Liver (tissue), 9 donors: ENCODE data around the gene SGF29. TPM values are rescaled to one million over a fixed set of nuclear protein-coding genes. Genes with fewer than 3 reads are reported as not detected.
A peak's percentile ranks its signal among the peaks of the same experiment; 100 is the strongest.
"Not testable (repeated sequence)": the region's sequence is repeated elsewhere in the genome, so short reads cannot be mapped to it uniquely, and the experiment has no call there.

ENCODE experiments used
- DNase-seq: peaks from one replicate; pipeline ENCODE4 v3.0.0-alpha.2; 2017; ENCODE audit warnings: low spot score
- H3K27ac ChIP-seq, 2 donors: one replicate each; pipeline ENCODE4 v1.7.0; 2013; ENCODE audit warnings: inconsistent platforms in 2 of 2, low read length in 2 of 2, control low read depth in 1 of 2, low read depth in 1 of 2, mild to moderate bottlenecking in 1 of 2
- H3K27me3 ChIP-seq, 4 donors: one replicate each; pipeline versions ENCODE4 v1.6.1 to v1.7.0; 2013; ENCODE audit warnings: low read length in 3 of 4, inconsistent platforms in 1 of 4, mild to moderate bottlenecking in 1 of 4, moderate library complexity in 1 of 4; ENCODE audit not compliant: control insufficient read depth in 4 of 4, insufficient read depth in 4 of 4
- H3K36me3 ChIP-seq, 4 donors: one replicate each; pipeline versions ENCODE4 v1.6.1 to v1.7.0; 2013; ENCODE audit warnings: low read length in 3 of 4, mild to moderate bottlenecking in 3 of 4, low read depth in 1 of 4, moderate library complexity in 1 of 4; ENCODE audit not compliant: control insufficient read depth in 4 of 4, insufficient read depth in 3 of 4
- H3K4me1 ChIP-seq, 4 donors: one replicate each; pipeline versions ENCODE4 v1.6.1 to v1.7.0; 2013; ENCODE audit warnings: low read length in 3 of 4, mild to moderate bottlenecking in 3 of 4, moderate library complexity in 1 of 4; ENCODE audit not compliant: control insufficient read depth in 4 of 4, insufficient read depth in 4 of 4
- H3K4me3 ChIP-seq, 3 donors: one replicate each; pipeline versions ENCODE4 v1.6.1 to v1.7.0; 2013; ENCODE audit warnings: low read length in 3 of 3, control low read depth in 1 of 3, low read depth in 1 of 3, mild to moderate bottlenecking in 1 of 3
- H3K9ac ChIP-seq, 2 donors: one replicate each; pipeline ENCODE4 v1.7.0; 2013; ENCODE audit warnings: low read length in 2 of 2, mild to moderate bottlenecking in 2 of 2, moderate library complexity in 2 of 2, control low read depth in 1 of 2, low read depth in 1 of 2
- H3K9me3 ChIP-seq, 4 donors: one replicate each; pipeline versions ENCODE4 v1.6.1 to v1.7.0; 2013; ENCODE audit warnings: low read length in 3 of 4; ENCODE audit not compliant: control insufficient read depth in 4 of 4
- CTCF ChIP-seq: fragments of 150-350 bp; IDR thresholded peaks from 2 replicates; pipeline ENCODE4 v1.5.1; 2017; ENCODE audit warnings: improper control_type of control experiment, low read depth, low read length; ENCODE audit not compliant: missing input control
- JUND ChIP-seq, 2 donors: IDR thresholded peaks; 2 replicates each; pipeline ENCODE4 v1.6.1; 2016; ENCODE audit warnings: antibody characterized with exemption in 2 of 2
- YY1 ChIP-seq: IDR thresholded peaks from 2 replicates; pipeline ENCODE4 v1.6.1; 2016; ENCODE audit warnings: antibody characterized with exemption, mild to moderate bottlenecking
- ZBTB33 ChIP-seq: IDR thresholded peaks from 2 replicates; pipeline ENCODE4 v1.6.1; 2016; ENCODE audit warnings: antibody characterized with exemption
- whole genome bisulfite sequencing: extraction: QIAGEN DNeasy Blood & Tissue Kit; methylation state at CpG from one replicate; pipeline ENCODE4 v1.1.7; 2013; 5-methylcytosine and 5-hydroxymethylcytosine counted together
- polyA plus RNA-seq, 2 donors: library from polyadenylated mRNA; stranded (reverse) in 1 of 2; unstranded in 1 of 2; fragments of 200-250 nt in 1 of 2; fragments of >200 nt in 1 of 2; fragmentation: Nextera tagmentation in 1 of 2; extraction: Ambion mirVana in 1 of 2; gene quantifications; one replicate each; pipeline versions ENCODE4 v1.2.1 to v1.2.3, GENCODE V29; 2013 to 2015
- total RNA-seq, 2 donors: library from RNA; depleted of rRNA; stranded (reverse); fragments of >200 nt; gene quantifications; one replicate each; pipeline ENCODE4 v1.2.3, GENCODE V29; 2014
- donor health status: healthy.
- donor health status: healthy.
- donor health status: healthy.
- donor health status: healthy.
- donor health status: healthy.

The SGF29 gene
- total and polyA plus RNA-seq, 4 donors, result 6.5 to 18.1 (median 10.5) TPM

DNA sequence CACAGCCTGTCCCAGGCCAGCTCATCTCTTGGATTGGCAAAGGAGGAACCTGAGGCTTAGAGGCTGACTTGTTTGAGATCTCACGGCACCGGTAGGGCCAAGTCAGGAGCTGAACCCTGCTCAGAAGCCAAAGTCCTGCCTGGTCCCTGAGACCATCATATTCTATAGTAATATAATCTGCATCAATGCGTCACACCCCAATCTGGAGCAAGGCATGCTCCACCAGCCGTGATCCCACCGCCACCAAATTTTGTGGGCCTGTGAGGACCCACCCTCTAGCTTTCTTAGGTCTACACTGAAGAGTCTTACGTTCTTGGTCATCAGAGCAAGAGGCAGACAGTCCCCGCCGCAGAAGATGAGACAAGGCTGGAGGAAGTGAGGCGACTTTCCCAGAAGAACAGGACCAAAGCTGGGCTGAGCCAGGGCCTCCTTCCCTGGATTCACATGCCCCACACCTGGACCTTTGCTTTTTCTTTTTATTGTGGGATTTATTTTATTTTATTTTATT lies 53.5 kb downstream of the SGF29 start:
- TF ChIP-seq CTCF, result no peak
- no peak for TF ChIP-seq ZBTB33
- no peak for TF ChIP-seq JUND (IDR thresholded peaks at IDR 0.05)
- TF ChIP-seq YY1, result no peak
- no peak overlapping the region for H3K9ac ChIP-seq
- no peak for DNase-seq
- H3K36me3 ChIP-seq, result peaks cover 3 to 16% (median 13%) of the 10 kb centered on the region in 4 donors
- peaks cover 5 to 32% (median 29%) of the 10 kb centered on the region in 4 donors for H3K4me1 ChIP-seq
- no peak overlapping the region for H3K27ac ChIP-seq
- H3K27me3 ChIP-seq, result no peaks in the 10 kb centered on the region
- no peaks in the 10 kb centered on the region for H3K9me3 ChIP-seq
- WGBS, result 96% methylated on average over 9 of the region's 9 CpGs
- no peak overlapping the region for H3K4me3 ChIP-seq

GRCh38 chr16:28607681-28608495 lies 54.2 kb downstream of the SGF29 start:
- H3K27ac ChIP-seq, H3K27me3 ChIP-seq, H3K9ac ChIP-seq, DNase-seq, H3K4me3 ChIP-seq, H3K9me3 ChIP-seq: not testable (repeated sequence)
- Histone ChIP-seq H3K4me1 (peaks cover 5 to 31% (median 28%) of the 10 kb centered on the region in 4 donors), H3K36me3 (peaks cover 3 to 16% (median 13%) of the 10 kb centered on the region in 4 donors)
- WGBS, result 95% methylated on average over 10 of the region's 10 CpGs

- Histone ChIP-seq H3K4me1 (peaks cover 5 to 31% (median 28%) of the 10 kb centered on the region in 4 donors), H3K36me3 (peaks cover 3 to 16% (median 13%) of the 10 kb centered on the region in 4 donors)
- peak; percentile 16 for DNase-seq
- not testable (repeated sequence) for H3K27me3 ChIP-seq, H3K27ac ChIP-seq, H3K4me3 ChIP-seq, H3K9ac ChIP-seq, H3K9me3 ChIP-seq
- 93% methylated on average over 6 of the region's 7 CpGs for WGBS
Observed at GRCh38 chr16:28608496-28608808, 54.7 kb downstream of the SGF29 start.

- Histone ChIP-seq H3K4me1 (peaks cover 5 to 31% (median 28%) of the 10 kb centered on the region in 4 donors), H3K27ac (peak overlapping the region; percentile 72 to 84), H3K4me3 (peak overlapping the region; percentile 29 to 71 (median 53)), H3K36me3 (peaks cover 3 to 16% (median 13%) of the 10 kb centered on the region in 4 donors), H3K9ac (peak overlapping the region; percentile 31 to 45)
- not testable (repeated sequence) for H3K27me3 ChIP-seq, H3K9me3 ChIP-seq
- WGBS, result 38% methylated on average over 11 of the region's 11 CpGs
- DNase-seq, result peak; percentile 32
Observed at GRCh38 chr16:28608867-28609596, 55.3 kb downstream of the SGF29 start.
